GM12878 (cell line): Measurements from ENCODE around the gene SUSD2. TPM values are rescaled to one million over a fixed set of nuclear protein-coding genes. Genes with fewer than 3 reads are reported as not detected.

Experiments used
- ATAC-seq: fragments of 200-7000 bp; cut with Tn5 transposase; 3 replicates; pipeline ENCODE4 v1.9.1; 2020; ENCODE audit warnings: mild to moderate bottlenecking, moderate library complexity
- BruUV-seq: library from RNA; stranded (reverse); fragments of 400-500 nt; replicated peaks from 2 replicates; lab custom pipeline; 2021; lab: Mats Ljungman, UMichigan
- CTCF ChIA-PET: fragments of 300-600 bp; sonication (Branson Sonifier 250); formaldehyde crosslinking; extraction: SDS; loops from one replicate; lab custom pipeline; 2021; ENCODE audit warnings: inconsistent platforms; lab: Yijun Ruan, JAX
- POLR2A ChIA-PET: fragments of 350-600 bp; formaldehyde crosslinking; extraction: SDS; loops from one replicate; lab custom pipeline; 2021; ENCODE audit warnings: inconsistent platforms; lab: Charles Lee
- RAD21 ChIA-PET: fragments of 300-600 bp; sonication (Branson Sonifier 250); formaldehyde crosslinking; loops from one replicate; lab custom pipeline; 2023; ENCODE audit warnings: antibody characterized with exemption; ENCODE audit not compliant: unreplicated experiment; lab: Charles Lee
- SMC1A ChIA-PET: fragments of 300-600 bp; sonication (Branson Sonifier 250); formaldehyde crosslinking; loops from one replicate; lab custom pipeline; 2023; ENCODE audit not compliant: unreplicated experiment, uncharacterized antibody; lab: Charles Lee
- DNase-seq: peaks from one replicate; pipeline ENCODE4 v3.0.0-alpha.2; 2011; ENCODE audit warnings: low read depth, low spot score
- FAIRE-seq: peaks from 3 replicates; lab custom pipeline; 2011; peaks lifted over from hg19 to GRCh38; lab: Jason Lieb, UNC
- H2AFZ ChIP-seq: 2 replicates; pipeline ENCODE4 v1.6.0; 2011; ENCODE audit warnings: low read depth, low read length, control low read depth; ENCODE audit not compliant: control insufficient read depth
- H3K27ac ChIP-seq: 2 replicates; pipeline ENCODE4 v1.5.1; 2011; ENCODE audit warnings: control low read depth; ENCODE audit not compliant: control insufficient read depth, insufficient read depth
- H3K27me3 ChIP-seq, 2 experiments: replicated peaks in 1 of 2; 2 replicates each; pipeline versions ENCODE4 v1.6.0 to v1.6.1; 2011; ENCODE audit warnings: low read length in 1 of 2; ENCODE audit not compliant: control insufficient read depth in 2 of 2, insufficient read depth in 2 of 2
- H3K36me3 ChIP-seq, 2 experiments: 2 replicates each; pipeline ENCODE4 v1.5.1; 2011; ENCODE audit warnings: low read length in 1 of 2; ENCODE audit not compliant: control insufficient read depth in 2 of 2, insufficient read depth in 2 of 2
- H3K4me1 ChIP-seq: 2 replicates; pipeline ENCODE4 v1.6.1; 2011; ENCODE audit warnings: mild to moderate bottlenecking, low read length, moderate library complexity, mixed read lengths; ENCODE audit not compliant: control insufficient read depth, insufficient read depth
- H3K4me2 ChIP-seq: 2 replicates; pipeline ENCODE4 v1.6.0; 2011; ENCODE audit warnings: control low read depth; ENCODE audit not compliant: control insufficient read depth, insufficient read depth
- H3K4me3 ChIP-seq: fragments of 200-600 bp; sonication (generic); 2 replicates; pipeline ENCODE4 v1.5.1; 2016
- H3K79me2 ChIP-seq: 2 replicates; pipeline ENCODE4 v1.6.0; 2011; ENCODE audit warnings: low read length; ENCODE audit not compliant: control insufficient read depth, insufficient read depth
- H3K9ac ChIP-seq: 2 replicates; pipeline ENCODE4 v1.8.0; 2011; ENCODE audit warnings: low read length, control low read depth, mixed read lengths; ENCODE audit not compliant: control insufficient read depth, insufficient read depth
- H3K9me3 ChIP-seq: replicated peaks from 3 replicates; pipeline ENCODE4 v1.5.1; 2011; ENCODE audit warnings: mild to moderate bottlenecking, low read length; ENCODE audit not compliant: control insufficient read depth, insufficient read depth
- H4K20me1 ChIP-seq: 2 replicates; pipeline ENCODE4 v1.6.0; 2011; ENCODE audit not compliant: control insufficient read depth, insufficient read depth
- BHLHE40 ChIP-seq, 2 experiments: fragments of 450-650 bp in 1 of 2; IDR thresholded peaks; 2 replicates each; pipeline ENCODE4 v1.6.1; 2011 to 2017; ENCODE audit warnings: low read depth in 2 of 2, borderline replicate concordance in 1 of 2, improper control_type of control experiment in 1 of 2, low read length in 1 of 2, mild to moderate bottlenecking in 1 of 2
- CREB1 ChIP-seq: IDR thresholded peaks from 2 replicates; pipeline ENCODE4 v1.6.1; 2012; ENCODE audit warnings: low read depth, mild to moderate bottlenecking, inconsistent platforms
- CREM ChIP-seq: IDR thresholded peaks from 2 replicates; pipeline ENCODE4 v1.6.1; 2014; ENCODE audit warnings: antibody characterized with exemption, low read depth
- FOXK2 ChIP-seq: fragments of 450-650 bp; IDR thresholded peaks from 2 replicates; pipeline ENCODE4 v1.6.1; 2017; ENCODE audit warnings: mild to moderate bottlenecking, moderate library complexity
- IRF3 ChIP-seq: fragments of 450-650 bp; IDR thresholded peaks from 2 replicates; pipeline ENCODE4 v1.6.1; 2014; ENCODE audit warnings: mild to moderate bottlenecking
- KAT2A ChIP-seq: conservative IDR thresholded peaks from 2 replicates; pipeline ENCODE4 v1.6.1; 2011; ENCODE audit warnings: low read depth, low read length; ENCODE audit not compliant: control insufficient read depth
- MTA2 ChIP-seq: fragments of 450-650 bp; IDR thresholded peaks from 2 replicates; pipeline ENCODE4 v1.6.1; 2016; ENCODE audit warnings: low read depth, mild to moderate bottlenecking, moderate library complexity
- RCOR1 ChIP-seq: conservative IDR thresholded peaks from 2 replicates; pipeline ENCODE4 v1.6.1; 2012; ENCODE audit warnings: low read depth, low read length, improper control_type of control experiment
- SMAD5 ChIP-seq: IDR thresholded peaks from 2 replicates; pipeline ENCODE4 v1.6.1; 2016; ENCODE audit warnings: antibody characterized with exemption, low read depth
- SMC3 ChIP-seq: IDR thresholded peaks from 2 replicates; pipeline ENCODE4 v1.6.1; 2011; ENCODE audit warnings: low read length, improper control_type of control experiment, borderline replicate concordance
- YY1 ChIP-seq: IDR thresholded peaks from 2 replicates; pipeline ENCODE4 v1.6.1; 2011; ENCODE audit warnings: low read depth, mild to moderate bottlenecking, low read length
- ZNF24 ChIP-seq: fragments of 450-650 bp; IDR thresholded peaks from 2 replicates; pipeline ENCODE4 v1.6.1; 2017; ENCODE audit warnings: antibody characterized with exemption, mild to moderate bottlenecking
- ZSCAN29 ChIP-seq: fragments of 450-650 bp; IDR thresholded peaks from 2 replicates; pipeline ENCODE4 v1.6.1; 2017; ENCODE audit warnings: mild to moderate bottlenecking, moderate library complexity
- WGBS: methylation state at CpG from one replicate; pipeline ENCODE4 v1.1.6; 2016; ENCODE audit warnings: low lambda C conversion rate; ENCODE audit not compliant: insufficient replicate concordance, insufficient coverage; ENCODE audit errors: missing lambda C conversion rate; 5-methylcytosine and 5-hydroxymethylcytosine counted together
- in situ Hi-C: fragments of 300-500 bp; cut with MboI; formaldehyde crosslinking; loops from 9 replicates; pipeline ENCODE4 v1.14.3; 2018; ENCODE audit warnings: mixed read lengths
- intact Hi-C: fragments of 100-400 bp; cut with micrococcal nuclease; formaldehyde crosslinking; loops from one replicate; pipeline ENCODE4 v1.14.2; 2022; ENCODE audit not compliant: unreplicated experiment
- polyA plus RNA-seq, 11 experiments: library from polyadenylated mRNA; depleted of rRNA in 4 of 11; unstranded in 6 of 11; stranded (reverse) in 5 of 11; fragments of >200 nt; fragmentation: Nextera tagmentation in 4 of 11; fragmentation: Illumina TruSeq in 1 of 11; extraction: Ambion mirVana in 4 of 11; extraction: Trizol in 1 of 11; gene quantifications; 1 replicate in 1 of 11; 2 replicates in 10 of 11; pipeline versions ENCODE4 v1.2.1 to v1.2.3, GENCODE V29; 2011 to 2016; ENCODE audit warnings: inconsistent platforms in 2 of 11, missing spikeins in 2 of 11, low read depth in 1 of 11
- total RNA-seq, 4 experiments: library from RNA; depleted of rRNA in 3 of 4; stranded (reverse); fragments of >200 nt in 3 of 4; fragmentation: Illumina TruSeq in 1 of 4; extraction: Trizol in 1 of 4; gene quantifications; 2 replicates each; pipeline versions ENCODE4 v1.2.1 to v1.2.3, GENCODE V29; 2013 to 2021

SUSD2 gene
- total and polyA plus RNA-seq, 10 of the 15 experiments (the other 5 are each of a cell fraction or from before 2014, with no cell fraction given) = 0.04 to 0.31 (median 0.11) TPM; not detected in 5

- no peak overlapping the region for H3K4me3 ChIP-seq
- no peak for FAIRE-seq
- ATAC-seq = no peak
- RAD21 ChIA-PET = no interaction called here
- no peak for DNase-seq
- 32% methylated on average over 2 of the region's 2 CpGs for WGBS
- no peaks in the 10 kb centered on the region for H3K4me1 ChIP-seq
- no peak overlapping the region for H3K27ac ChIP-seq
- no peaks in the 10 kb centered on the region for H3K27me3 ChIP-seq
- H4K20me1 ChIP-seq = no peaks in the 10 kb centered on the region
- in situ Hi-C loops = no loop called here
- intact Hi-C loops = no loop called here
- H2AFZ ChIP-seq = no peak overlapping the region
- H3K36me3 ChIP-seq = no peaks in the 10 kb centered on the region
- H3K79me2 ChIP-seq = no peaks in the 10 kb centered on the region
- POLR2A ChIA-PET = interaction anchor here (1.1 kb wide), 1 partner anchor 34 kb away, joined by 3 read pairs; no protein-coding TSS in a partner anchor
- SMC1A ChIA-PET = interaction anchor here (1.0 kb wide), 1 partner anchor 18 kb away, joined by 4 read pairs; no protein-coding TSS in a partner anchor
- no peak overlapping the region for H3K4me2 ChIP-seq
- BruUV-seq = no TSS peak
- CTCF ChIA-PET = interaction anchor here (1.0 to 3.0 kb wide), 3 partner anchors 18 to 39 kb away, joined by 3 to 8 read pairs (median 6); no protein-coding TSS in a partner anchor
- TF ChIP-seq ZNF24 (no peak), SMC3 (no peak), YY1 (no peak), CREB1 (no peak), CREM (no peak), SMAD5 (no peak), RCOR1 (no peak), FOXK2 (no peak), ZSCAN29 (no peak), KAT2A (no peak), IRF3 (no peak), BHLHE40 (IDR thresholded peaks at IDR 0.05; ENCODE audit: borderline replicate concordance in 1 of 2, low read depth in 2 of 2, low read length in 1 of 2) (no peak), MTA2 (no peak)
- H3K9me3 ChIP-seq = no peaks in the 10 kb centered on the region
- no peak overlapping the region for H3K9ac ChIP-seq
These were observed 26.9 kb downstream of the SUSD2 start for GRCh38 chr22:24208012-24208749.
